Prostate gland (tissue), 2 donors: Measurements from ENCODE around the gene CDKL1.

ENCODE experiments used
- CTCF ChIP-seq, 4 experiments: fragments of 200-600 bp in 2 of 4; fragments of 450-650 bp in 2 of 4; sonication (generic) in 2 of 4; IDR thresholded peaks; 1 replicate in 3 of 4; 2 replicates in 1 of 4; pipeline ENCODE4 v1.5.1; 2016 to 2019; ENCODE audit warnings: antibody characterized with exemption in 4 of 4, mild to moderate bottlenecking in 2 of 4, moderate library complexity in 2 of 4
- POLR2A ChIP-seq: fragments of 450-650 bp; IDR thresholded peaks from one replicate; pipeline ENCODE4 v1.6.1; 2016; ENCODE audit warnings: antibody characterized with exemption, mild to moderate bottlenecking

GRCh38 chr14:50377550-50378085 lies 19.1 kb downstream of the CDKL1 start:
- TF ChIP-seq CTCF (IDR thresholded peaks at IDR 0.05) (no peak), POLR2A (no peak)
